ENCODE data around the gene UGT1A8.

UGT1A8 gene

GRCh38 chr2:233702238-233702637 is 84.8 kb downstream of the UGT1A8 start:
- Histone ChIP-seq H3K27me3 (ENCODE audit: insufficient read depth, low read length, poor library complexity, severe bottlenecking) (no peaks in the 10 kb centered on the region), H3K4me3 (ENCODE audit: low read length, poor library complexity, severe bottlenecking) (no peak overlapping the region), H3F3A (ENCODE audit: low read depth) (no peaks in the 10 kb centered on the region), H3K4me2 (ENCODE audit: low read depth, low read length, poor library complexity, severe bottlenecking) (no peak overlapping the region), H3K9ac (ENCODE audit: low read depth, low read length, poor library complexity, severe bottlenecking) (no peak overlapping the region), H3K9me3 (ENCODE audit: insufficient read depth, low read depth, low read length) (no peaks in the 10 kb centered on the region), H3K36me3 (ENCODE audit: insufficient read depth, low read length) (no peaks in the 10 kb centered on the region), H2AFZ (ENCODE audit: low read length) (no peak overlapping the region), H4K20me1 (ENCODE audit: insufficient read depth, low read length, poor library complexity, severe bottlenecking) (no peaks in the 10 kb centered on the region), H3K9me2 (replicated peaks; ENCODE audit: low read depth, low read length) (no peaks in the 10 kb centered on the region), H3K79me2 (ENCODE audit: insufficient read depth, low read length) (no peaks in the 10 kb centered on the region), H3K4me1 (ENCODE audit: insufficient read depth, low read length, poor library complexity, severe bottlenecking) (no peaks in the 10 kb centered on the region)
- TF ChIP-seq, protein P1, sequence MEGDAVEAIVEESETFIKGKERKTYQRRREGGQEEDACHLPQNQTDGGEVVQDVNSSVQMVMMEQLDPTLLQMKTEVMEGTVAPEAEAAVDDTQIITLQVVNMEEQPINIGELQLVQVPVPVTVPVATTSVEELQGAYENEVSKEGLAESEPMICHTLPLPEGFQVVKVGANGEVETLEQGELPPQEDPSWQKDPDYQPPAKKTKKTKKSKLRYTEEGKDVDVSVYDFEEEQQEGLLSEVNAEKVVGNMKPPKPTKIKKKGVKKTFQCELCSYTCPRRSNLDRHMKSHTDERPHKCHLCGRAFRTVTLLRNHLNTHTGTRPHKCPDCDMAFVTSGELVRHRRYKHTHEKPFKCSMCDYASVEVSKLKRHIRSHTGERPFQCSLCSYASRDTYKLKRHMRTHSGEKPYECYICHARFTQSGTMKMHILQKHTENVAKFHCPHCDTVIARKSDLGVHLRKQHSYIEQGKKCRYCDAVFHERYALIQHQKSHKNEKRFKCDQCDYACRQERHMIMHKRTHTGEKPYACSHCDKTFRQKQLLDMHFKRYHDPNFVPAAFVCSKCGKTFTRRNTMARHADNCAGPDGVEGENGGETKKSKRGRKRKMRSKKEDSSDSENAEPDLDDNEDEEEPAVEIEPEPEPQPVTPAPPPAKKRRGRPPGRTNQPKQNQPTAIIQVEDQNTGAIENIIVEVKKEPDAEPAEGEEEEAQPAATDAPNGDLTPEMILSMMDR (conservative IDR thresholded peaks at IDR 0.05; ENCODE audit: low read length): no peak
- TF ChIP-seq EZH2phosphoT487 (IDR thresholded peaks at IDR 0.05; ENCODE audit: borderline replicate concordance): no peak

DNA sequence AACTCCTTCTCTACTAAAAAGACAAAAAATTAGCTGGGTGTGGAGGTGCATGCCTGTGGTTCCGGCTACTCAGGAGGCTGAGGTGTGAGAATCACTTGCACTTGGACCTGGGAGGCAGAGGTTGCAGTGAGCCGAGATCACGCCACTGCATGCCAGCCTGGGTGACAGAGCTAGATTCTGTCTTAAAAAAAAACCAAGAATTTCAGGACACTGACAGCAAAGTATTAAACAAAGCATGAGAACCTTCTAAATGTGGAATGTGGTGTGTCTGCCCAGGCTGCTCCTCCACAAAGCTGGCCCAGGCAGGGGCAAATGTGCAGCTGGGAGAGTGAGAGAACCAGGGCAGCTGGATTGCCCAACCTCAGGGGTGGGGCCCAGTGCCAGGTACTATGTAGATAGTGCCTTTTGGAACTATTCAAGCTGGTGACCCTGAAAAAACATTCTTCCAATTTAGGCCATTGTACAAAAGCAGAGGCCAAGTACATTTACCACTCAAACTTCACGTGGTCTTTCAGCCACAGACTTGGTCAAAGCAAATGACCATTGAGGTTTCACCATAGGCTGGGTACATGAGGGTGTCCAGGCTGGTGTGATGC is 88.6 kb downstream of the UGT1A8 start:
- H4K20me1 ChIP-seq (ENCODE audit: insufficient read depth, low read length, poor library complexity, severe bottlenecking): no peaks in the 10 kb centered on the region
- no peak overlapping the region for H3K4me2 ChIP-seq (ENCODE audit: low read depth, low read length, poor library complexity, severe bottlenecking)
- no peak overlapping the region for H3K4me3 ChIP-seq (ENCODE audit: low read length, poor library complexity, severe bottlenecking)
- no peaks in the 10 kb centered on the region for H3K36me3 ChIP-seq (ENCODE audit: insufficient read depth, low read length)
- H3K4me1 ChIP-seq (ENCODE audit: insufficient read depth, low read length, poor library complexity, severe bottlenecking): no peaks in the 10 kb centered on the region
- H2AFZ ChIP-seq (ENCODE audit: low read length): no peak overlapping the region
- no peaks in the 10 kb centered on the region for H3F3A ChIP-seq (ENCODE audit: low read depth)
- H3K9me3 ChIP-seq (ENCODE audit: insufficient read depth, low read depth, low read length): no peaks in the 10 kb centered on the region
- H3K9ac ChIP-seq (ENCODE audit: low read depth, low read length, poor library complexity, severe bottlenecking): no peak overlapping the region
- H3K79me2 ChIP-seq (ENCODE audit: insufficient read depth, low read length): no peaks in the 10 kb centered on the region
- H3K9me2 ChIP-seq (replicated peaks; ENCODE audit: low read depth, low read length): no peaks in the 10 kb centered on the region
- no peaks in the 10 kb centered on the region for H3K27me3 ChIP-seq (ENCODE audit: insufficient read depth, low read length, poor library complexity, severe bottlenecking)
- TF ChIP-seq, protein P1 (conservative IDR thresholded peaks at IDR 0.05; ENCODE audit: low read length): no peak
- no peak for TF ChIP-seq EZH2phosphoT487 (IDR thresholded peaks at IDR 0.05; ENCODE audit: borderline replicate concordance)

DNA sequence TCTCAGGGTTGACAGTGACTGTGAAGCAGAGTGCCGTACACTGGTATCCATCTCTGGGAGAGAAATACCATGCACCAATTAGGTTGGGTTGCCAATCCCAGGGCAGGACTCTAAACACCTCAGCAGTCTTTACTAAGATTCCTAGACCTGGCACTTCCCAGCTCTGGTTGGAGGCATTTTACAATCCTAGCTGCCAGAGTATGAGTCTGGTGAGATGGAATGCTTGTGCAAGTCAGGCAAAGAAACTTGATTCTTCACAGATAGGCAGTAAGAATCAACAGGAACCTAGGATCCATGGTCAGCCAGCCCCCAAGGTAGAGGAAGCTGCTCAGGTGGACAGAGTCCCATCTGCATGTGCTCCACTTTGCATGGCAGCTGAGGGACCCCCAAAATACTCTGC is 89.3 kb downstream of the UGT1A8 start:
- Histone ChIP-seq H3F3A (ENCODE audit: low read depth) (no peaks in the 10 kb centered on the region), H3K27me3 (ENCODE audit: insufficient read depth, low read length, poor library complexity, severe bottlenecking) (no peaks in the 10 kb centered on the region), H3K4me3 (ENCODE audit: low read length, poor library complexity, severe bottlenecking) (no peak overlapping the region), H3K9me3 (ENCODE audit: insufficient read depth, low read depth, low read length) (no peaks in the 10 kb centered on the region), H3K36me3 (ENCODE audit: insufficient read depth, low read length) (no peaks in the 10 kb centered on the region), H4K20me1 (ENCODE audit: insufficient read depth, low read length, poor library complexity, severe bottlenecking) (no peaks in the 10 kb centered on the region), H3K79me2 (ENCODE audit: insufficient read depth, low read length) (no peaks in the 10 kb centered on the region), H3K9ac (ENCODE audit: low read depth, low read length, poor library complexity, severe bottlenecking) (no peak overlapping the region), H3K4me1 (ENCODE audit: insufficient read depth, low read length, poor library complexity, severe bottlenecking) (no peaks in the 10 kb centered on the region), H2AFZ (ENCODE audit: low read length) (no peak overlapping the region), H3K4me2 (ENCODE audit: low read depth, low read length, poor library complexity, severe bottlenecking) (no peak overlapping the region), H3K9me2 (replicated peaks; ENCODE audit: low read depth, low read length) (no peaks in the 10 kb centered on the region)
- TF ChIP-seq, protein P1 (conservative IDR thresholded peaks at IDR 0.05; ENCODE audit: low read length): no peak
- no peak for TF ChIP-seq EZH2phosphoT487 (IDR thresholded peaks at IDR 0.05; ENCODE audit: borderline replicate concordance)
